ENCODE data around the gene PRAMEF1. TPM values are rescaled to one million over a fixed set of nuclear protein-coding genes. Genes with fewer than 3 reads are reported as not detected.
"Not testable (repeated sequence)": the region's sequence is repeated elsewhere in the genome, so short reads cannot be mapped to it uniquely, and the experiment has no call there.

PRAMEF1 gene, protein sequence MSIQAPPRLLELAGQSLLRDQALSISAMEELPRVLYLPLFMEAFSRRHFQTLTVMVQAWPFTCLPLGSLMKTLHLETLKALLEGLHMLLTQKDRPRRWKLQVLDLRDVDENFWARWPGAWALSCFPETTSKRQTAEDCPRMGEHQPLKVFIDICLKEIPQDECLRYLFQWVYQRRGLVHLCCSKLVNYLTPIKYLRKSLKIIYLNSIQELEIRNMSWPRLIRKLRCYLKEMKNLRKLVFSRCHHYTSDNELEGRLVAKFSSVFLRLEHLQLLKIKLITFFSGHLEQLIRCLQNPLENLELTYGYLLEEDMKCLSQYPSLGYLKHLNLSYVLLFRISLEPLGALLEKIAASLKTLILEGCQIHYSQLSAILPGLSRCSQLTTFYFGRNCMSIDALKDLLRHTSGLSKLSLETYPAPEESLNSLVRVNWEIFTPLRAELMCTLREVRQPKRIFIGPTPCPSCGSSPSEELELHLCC
- total RNA-seq (2022) (not detected in 2 replicates), Bru-seq, nascent RNA (not detected), BruChase-seq, experiment 1, labeled RNA remaining after a 6-hour chase (not detected), BruChase-seq, experiment 2, labeled RNA remaining after a 2-hour chase (not detected)
- long read RNA-seq, result 0 reads

DNA sequence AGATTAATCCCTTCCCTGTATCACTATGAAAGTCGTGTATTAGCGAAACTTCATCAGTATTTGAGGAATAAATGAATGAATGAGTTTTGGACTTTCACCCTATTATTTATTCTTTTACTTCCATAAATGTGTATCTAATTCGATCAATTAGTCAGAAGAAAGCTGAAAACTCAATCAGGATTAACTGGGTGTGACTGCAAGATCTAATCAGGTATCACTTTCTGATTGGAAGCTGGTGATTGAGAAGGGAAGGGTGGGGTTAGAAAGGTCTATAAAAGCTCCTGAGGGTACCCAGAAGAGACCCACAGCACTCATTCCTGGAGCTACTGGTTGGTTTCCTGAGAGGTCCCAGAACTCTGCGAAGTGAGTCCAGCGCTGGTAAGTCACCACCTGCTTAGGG lies at the start of gene PRAMEF1:
PRAMEF1 (plus strand) TSS at position 301 of the 400 bp plus-strand sequence. CDS start 1,831 bp downstream, outside the sequence.
- intact Hi-C loops (cut with micrococcal nuclease; ENCODE audit: unreplicated experiment); CTCF ChIA-PET; H3K4me1 Mint-ChIP-seq (ENCODE audit: low read depth, unreplicated experiment); DNase-seq; H3K36me3 Mint-ChIP-seq (ENCODE audit: insufficient read depth, unreplicated experiment); H3K9me3 Mint-ChIP-seq (ENCODE audit: low read depth, unreplicated experiment); H3K27ac Mint-ChIP-seq (ENCODE audit: unreplicated experiment); H3K4me3 Mint-ChIP-seq (ENCODE audit: low read depth, unreplicated experiment); BruUV-seq (replicated peaks): not testable (repeated sequence)
- H3K27me3 Mint-ChIP-seq (ENCODE audit: unreplicated experiment), result peaks cover 30% of the 10 kb centered on the region

DNA sequence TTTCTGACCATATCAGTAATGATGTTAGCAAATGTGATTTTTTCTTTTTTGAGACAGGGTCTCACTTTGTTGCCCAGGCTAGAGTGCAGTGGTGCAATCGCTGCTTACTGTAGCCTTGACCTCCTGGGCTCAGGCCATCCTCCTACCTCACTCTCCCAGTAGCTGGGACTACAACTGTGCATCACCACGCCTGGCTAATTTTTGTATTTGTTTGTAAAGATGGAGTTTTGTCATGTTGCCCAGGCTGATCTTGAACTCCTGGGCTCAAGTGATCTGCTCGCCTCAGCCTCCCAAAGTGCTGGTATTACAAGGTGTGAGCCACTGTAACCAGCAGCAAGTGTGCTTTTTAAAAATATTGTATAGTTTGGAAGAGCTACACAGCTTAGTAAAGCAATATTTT lies 49.3 kb upstream of the PRAMEF1 start:
- Mint-ChIP-seq H3K27me3 (ENCODE audit: unreplicated experiment) (peaks cover 38% of the 10 kb centered on the region), H3K27ac (ENCODE audit: unreplicated experiment) (no peak overlapping the region), H3K4me3 (ENCODE audit: low read depth, unreplicated experiment) (no peak overlapping the region), H3K36me3 (ENCODE audit: insufficient read depth, unreplicated experiment) (no peaks in the 10 kb centered on the region), H3K9me3 (ENCODE audit: low read depth, unreplicated experiment) (no peaks in the 10 kb centered on the region), H3K4me1 (ENCODE audit: low read depth, unreplicated experiment) (peaks cover 11% of the 10 kb centered on the region)
- no peak for DNase-seq
- CTCF ChIA-PET, result interaction anchor here (0.6 kb wide), 1 partner anchor 8 kb away, joined by 3 read pairs; no protein-coding TSS in a partner anchor
- TF ChIP-seq, protein P1, sequence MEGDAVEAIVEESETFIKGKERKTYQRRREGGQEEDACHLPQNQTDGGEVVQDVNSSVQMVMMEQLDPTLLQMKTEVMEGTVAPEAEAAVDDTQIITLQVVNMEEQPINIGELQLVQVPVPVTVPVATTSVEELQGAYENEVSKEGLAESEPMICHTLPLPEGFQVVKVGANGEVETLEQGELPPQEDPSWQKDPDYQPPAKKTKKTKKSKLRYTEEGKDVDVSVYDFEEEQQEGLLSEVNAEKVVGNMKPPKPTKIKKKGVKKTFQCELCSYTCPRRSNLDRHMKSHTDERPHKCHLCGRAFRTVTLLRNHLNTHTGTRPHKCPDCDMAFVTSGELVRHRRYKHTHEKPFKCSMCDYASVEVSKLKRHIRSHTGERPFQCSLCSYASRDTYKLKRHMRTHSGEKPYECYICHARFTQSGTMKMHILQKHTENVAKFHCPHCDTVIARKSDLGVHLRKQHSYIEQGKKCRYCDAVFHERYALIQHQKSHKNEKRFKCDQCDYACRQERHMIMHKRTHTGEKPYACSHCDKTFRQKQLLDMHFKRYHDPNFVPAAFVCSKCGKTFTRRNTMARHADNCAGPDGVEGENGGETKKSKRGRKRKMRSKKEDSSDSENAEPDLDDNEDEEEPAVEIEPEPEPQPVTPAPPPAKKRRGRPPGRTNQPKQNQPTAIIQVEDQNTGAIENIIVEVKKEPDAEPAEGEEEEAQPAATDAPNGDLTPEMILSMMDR (IDR thresholded peaks at IDR 0.05; ENCODE audit: unreplicated experiment), result no peak
- no TSS peak for BruUV-seq (replicated peaks)
- intact Hi-C loops (cut with micrococcal nuclease; ENCODE audit: unreplicated experiment), result no loop called here

DNA sequence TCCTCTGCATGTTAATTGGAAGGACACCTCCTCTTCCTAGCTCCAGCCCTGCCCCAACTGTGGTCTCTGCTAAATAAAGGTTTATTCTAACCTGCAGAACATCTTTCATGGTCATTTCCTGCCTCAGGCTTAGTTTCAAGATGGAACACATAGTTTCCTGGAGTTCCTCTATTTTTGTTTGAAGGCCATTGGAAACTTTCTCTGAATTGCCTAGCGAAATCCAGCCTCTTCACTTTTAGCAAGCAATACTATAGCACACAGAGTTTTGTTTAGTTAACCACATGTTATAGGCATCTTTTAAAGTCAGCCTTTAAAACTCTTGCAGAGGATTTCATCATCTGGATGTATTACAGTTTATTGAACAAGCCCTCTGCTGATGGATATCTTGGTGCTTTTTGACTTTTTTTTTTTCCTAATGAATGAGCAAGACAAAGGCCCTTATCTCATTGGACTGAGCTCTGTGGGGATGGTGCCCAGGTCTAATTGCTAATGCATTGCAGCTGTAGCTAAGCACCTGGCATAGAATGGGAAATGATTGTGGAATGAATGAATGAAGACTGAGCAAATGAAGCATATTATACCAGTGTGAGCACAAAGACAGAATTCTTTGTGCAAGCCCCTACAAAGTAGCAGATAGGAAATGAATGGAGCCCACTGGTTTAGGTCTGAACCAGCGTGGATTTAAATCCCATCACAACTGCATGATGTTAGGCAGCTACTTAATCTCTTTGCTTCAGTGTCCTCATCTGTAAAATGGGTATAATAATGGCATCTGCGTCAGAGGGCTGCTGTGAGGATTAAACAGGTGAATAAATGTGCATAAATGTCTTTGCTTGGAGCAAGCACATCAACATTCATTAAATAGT lies 45.8 kb upstream of the PRAMEF1 start:
- Mint-ChIP-seq H3K27ac (ENCODE audit: unreplicated experiment) (no peak overlapping the region), H3K36me3 (ENCODE audit: insufficient read depth, unreplicated experiment) (no peaks in the 10 kb centered on the region)

DNA sequence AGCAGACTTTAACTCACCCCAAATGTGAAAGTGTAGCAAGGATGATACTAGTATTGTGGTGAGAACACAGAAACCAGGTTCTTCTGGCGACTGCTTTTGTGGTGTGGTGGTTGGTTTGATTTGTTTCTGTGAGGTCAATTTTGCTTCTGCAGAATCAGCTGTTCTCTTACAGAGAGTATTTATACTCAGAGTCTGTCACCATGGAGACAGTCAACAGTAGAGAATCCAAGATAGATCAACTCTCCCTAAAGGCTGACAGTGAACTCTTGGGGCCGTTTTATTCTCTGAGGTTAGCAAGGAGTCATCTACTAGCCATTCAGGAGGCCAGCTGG lies 45.2 kb upstream of the PRAMEF1 start, which contains the start of gene CFAP107:
CFAP107 (plus strand) TSS at position 209 of the 332 bp plus-strand sequence. CDS start 231 bp downstream, outside the sequence.
- no peak within 1 kb of the TSS for H3K27ac Mint-ChIP-seq (ENCODE audit: unreplicated experiment)
- peaks cover 65% of the 10 kb centered on the region for H3K27me3 Mint-ChIP-seq (ENCODE audit: unreplicated experiment)
- DNase-seq, result no peak
- H3K4me1 Mint-ChIP-seq (ENCODE audit: low read depth, unreplicated experiment), result peaks cover 11% of the 10 kb centered on the region
- TF ChIP-seq, protein P1 (IDR thresholded peaks at IDR 0.05; ENCODE audit: unreplicated experiment), result no peak
- H3K9me3 Mint-ChIP-seq (ENCODE audit: low read depth, unreplicated experiment), result peaks cover 5% of the 10 kb centered on the region
- no peak within 1 kb of the TSS for H3K4me3 Mint-ChIP-seq (ENCODE audit: low read depth, unreplicated experiment)
- no peaks in the 10 kb centered on the region for H3K36me3 Mint-ChIP-seq (ENCODE audit: insufficient read depth, unreplicated experiment)
- intact Hi-C loops (cut with micrococcal nuclease; ENCODE audit: unreplicated experiment), result no loop called here
- BruUV-seq (replicated peaks), result no TSS peak
- CTCF ChIA-PET, result no interaction called here

More for the DNA sequence above, 45.8 kb upstream of the PRAMEF1 start:
- intact Hi-C loops (cut with micrococcal nuclease; ENCODE audit: unreplicated experiment), result no loop called here
- Mint-ChIP-seq H3K4me3 (ENCODE audit: low read depth, unreplicated experiment) (no peak overlapping the region), H3K9me3 (ENCODE audit: low read depth, unreplicated experiment) (peaks cover 5% of the 10 kb centered on the region), H3K27me3 (ENCODE audit: unreplicated experiment) (peaks cover 59% of the 10 kb centered on the region), H3K4me1 (ENCODE audit: low read depth, unreplicated experiment) (peaks cover 11% of the 10 kb centered on the region)
- TF ChIP-seq, protein P1 (IDR thresholded peaks at IDR 0.05; ENCODE audit: unreplicated experiment), result no peak
- CTCF ChIA-PET, result no interaction called here
- no peak for DNase-seq
- no TSS peak for BruUV-seq (replicated peaks)

All from Calu3 (cell line).